ENCODE results near the gene NUP107. TPM values are rescaled to one million over a fixed set of nuclear protein-coding genes. Genes with fewer than 3 reads are reported as not detected.

NUP107 gene
- total RNA-seq, 1 experiment from 2014 or later, result 99.0 TPM

GRCh38 chr12:68667291-68667690, 19.5 kb upstream of the NUP107 start:
- ChIA-PET CTCF (no interaction called here), RAD21 (ENCODE audit: low non-redundant PET in 1 of 2, low total read pairs in 2 of 2, uncharacterized antibody in 2 of 2, unreplicated experiment in 2 of 2) (no interaction called here), POLR2A (no interaction called here)
- Histone ChIP-seq H3K79me2 (ENCODE audit: insufficient read depth, low read length) (no peaks in the 10 kb centered on the region), H3K27me3 (ENCODE audit: insufficient read depth, low read length) (no peaks in the 10 kb centered on the region), H3K9me2 (ENCODE audit: insufficient read depth) (no peaks in the 10 kb centered on the region), H3K9me3 (ENCODE audit: control insufficient read depth in 1 of 2, insufficient read depth in 1 of 2, low read depth in 1 of 2, low read length in 2 of 2) (no peaks in the 10 kb centered on the region), H3K4me3 (replicated peaks in 1 of 2; ENCODE audit: low read depth in 1 of 2, low read length in 2 of 2) (no peak overlapping the region), H2AFZ (ENCODE audit: low read depth, low read length, poor library complexity, severe bottlenecking) (no peak overlapping the region), H3K36me3 (ENCODE audit: control insufficient read depth in 1 of 2, insufficient read depth in 2 of 2, low read length in 2 of 2) (no peaks in the 10 kb centered on the region), H3K9ac (ENCODE audit: low read length) (no peak overlapping the region), H4K20me1 (ENCODE audit: insufficient read depth) (no peaks in the 10 kb centered on the region), H3K27ac (ENCODE audit: low read depth, low read length) (no peak overlapping the region), H3K4me1 (ENCODE audit: control insufficient read depth in 1 of 2, insufficient read depth in 2 of 2, low read length in 2 of 2) (no peaks in the 10 kb centered on the region), H3K4me2 (ENCODE audit: low read length) (no peak overlapping the region)
- BruUV-seq (replicated peaks), result no TSS peak
- DNase-seq (ENCODE audit: low read depth, low spot score) (no peak), ATAC-seq (no peak)
- intact Hi-C loops (cut with micrococcal nuclease), result loop anchor here (10.0 kb wide), 1 partner anchor 312 kb away; no protein-coding TSS in a partner anchor
- TF ChIP-seq SP1 (IDR thresholded peaks at IDR 0.05; ENCODE audit: low read depth), result no peak
- TF ChIP-seq SRF (IDR thresholded peaks at IDR 0.05; ENCODE audit: low read depth), result no peak
- TF ChIP-seq CTCF (IDR thresholded peaks at IDR 0.05 in 2 of 3, conservative IDR thresholded peaks at IDR 0.05 in 1 of 3; ENCODE audit: borderline replicate concordance in 1 of 3, insufficient read depth in 1 of 3, low read depth in 2 of 3, low read length in 2 of 3), result no peak
- TF ChIP-seq MAX (IDR thresholded peaks at IDR 0.05), result no peak
- no peak for TF ChIP-seq YY1 (IDR thresholded peaks at IDR 0.05; ENCODE audit: extremely low read depth, insufficient replicate concordance, low read depth, low read length)
- TF ChIP-seq EGR1 (IDR thresholded peaks at IDR 0.05; ENCODE audit: low read depth), result no peak
- no peak for TF ChIP-seq ELF1 (IDR thresholded peaks at IDR 0.05; ENCODE audit: borderline replicate concordance, low read depth)
- TF ChIP-seq CBX3 (IDR thresholded peaks at IDR 0.05; ENCODE audit: low read depth), result no peak

GRCh38 chr12:68667896-68668295, 18.9 kb upstream of the NUP107 start:
- DNase-seq (ENCODE audit: low read depth, low spot score), result no peak
- Histone ChIP-seq H3K9me2 (ENCODE audit: insufficient read depth) (no peaks in the 10 kb centered on the region), H4K20me1 (ENCODE audit: insufficient read depth) (no peaks in the 10 kb centered on the region), H3K9me3 (ENCODE audit: control insufficient read depth in 1 of 2, insufficient read depth in 1 of 2, low read depth in 1 of 2, low read length in 2 of 2) (no peaks in the 10 kb centered on the region), H3K27me3 (ENCODE audit: insufficient read depth, low read length) (no peaks in the 10 kb centered on the region), H3K4me1 (ENCODE audit: control insufficient read depth in 1 of 2, insufficient read depth in 2 of 2, low read length in 2 of 2) (no peaks in the 10 kb centered on the region), H3K9ac (ENCODE audit: low read length) (no peak overlapping the region), H3K4me2 (ENCODE audit: low read length) (no peak overlapping the region), H3K4me3 (replicated peaks in 1 of 2; ENCODE audit: low read depth in 1 of 2, low read length in 2 of 2) (no peak overlapping the region), H2AFZ (ENCODE audit: low read depth, low read length, poor library complexity, severe bottlenecking) (no peak overlapping the region), H3K79me2 (ENCODE audit: insufficient read depth, low read length) (no peaks in the 10 kb centered on the region), H3K27ac (ENCODE audit: low read depth, low read length) (no peak overlapping the region), H3K36me3 (ENCODE audit: control insufficient read depth in 1 of 2, insufficient read depth in 2 of 2, low read length in 2 of 2) (no peaks in the 10 kb centered on the region)
- ChIA-PET RAD21 (ENCODE audit: low non-redundant PET in 1 of 2, low total read pairs in 2 of 2, uncharacterized antibody in 2 of 2, unreplicated experiment in 2 of 2) (no interaction called here), POLR2A (no interaction called here), CTCF (no interaction called here)
- intact Hi-C loops (cut with micrococcal nuclease), result loop anchor here (10.0 kb wide), 1 partner anchor 313 kb away; no protein-coding TSS in a partner anchor
- TF ChIP-seq YY1 (IDR thresholded peaks at IDR 0.05; ENCODE audit: extremely low read depth, insufficient replicate concordance, low read depth, low read length) (no peak), SIN3A (IDR thresholded peaks at IDR 0.05; ENCODE audit: low read depth) (no peak), FOSL1 (IDR thresholded peaks at IDR 0.05; ENCODE audit: low read depth) (no peak), SRF (IDR thresholded peaks at IDR 0.05; ENCODE audit: low read depth) (no peak), ZBTB33 (IDR thresholded peaks at IDR 0.05; ENCODE audit: extremely low read depth, insufficient replicate concordance, low read length) (no peak), SP1 (IDR thresholded peaks at IDR 0.05; ENCODE audit: low read depth) (no peak), CEBPB (IDR thresholded peaks at IDR 0.05; ENCODE audit: low read depth) (no peak)
- BruUV-seq (replicated peaks), result no TSS peak
- no peak for ATAC-seq
